Fibroblast of lung (primary cell): Measurements from ENCODE around the gene ARHGAP45. TPM values are rescaled to one million over a fixed set of nuclear protein-coding genes. Genes with fewer than 3 reads are reported as not detected.

Source experiments
- DNase-seq, 2 donors: peaks; one replicate each; pipeline versions ENCODE4 v3.0.0 to v3.0.0-alpha.2; 2010; ENCODE audit warnings: low read depth in 2 of 2
- H2AFZ ChIP-seq: 2 replicates; pipeline ENCODE4 v1.5.1; 2012; ENCODE audit warnings: low read length, control low read depth, inconsistent platforms
- H3K27ac ChIP-seq: 2 replicates; pipeline ENCODE4 v1.5.1; 2011; ENCODE audit warnings: low read length, control low read depth; ENCODE audit not compliant: insufficient read depth
- H3K27me3 ChIP-seq: 2 replicates; pipeline ENCODE4 v1.5.1; 2011; ENCODE audit warnings: mild to moderate bottlenecking, low read length; ENCODE audit not compliant: control insufficient read depth, insufficient read depth
- H3K36me3 ChIP-seq: 2 replicates; pipeline ENCODE4 v1.5.1; 2011; ENCODE audit warnings: low read length; ENCODE audit not compliant: control insufficient read depth, insufficient read depth
- H3K4me1 ChIP-seq: 2 replicates; pipeline ENCODE4 v1.5.1; 2011; ENCODE audit warnings: low read length; ENCODE audit not compliant: control insufficient read depth, insufficient read depth; ENCODE audit errors: extremely low read depth
- H3K4me2 ChIP-seq: 2 replicates; pipeline ENCODE4 v1.5.1; 2011; ENCODE audit warnings: low read length, control low read depth; ENCODE audit not compliant: insufficient read depth; ENCODE audit errors: extremely low read depth
- H3K4me3 ChIP-seq, 4 experiments: fragments of 200-600 bp in 1 of 4; sonication (generic) in 1 of 4; replicated peaks in 1 of 4; 2 replicates each; pipeline ENCODE4 v1.5.1; 2011 to 2016; ENCODE audit warnings: low read length in 4 of 4, low read depth in 3 of 4, mild to moderate bottlenecking in 3 of 4, control low read depth in 2 of 4, inconsistent platforms in 1 of 4, mixed read lengths in 1 of 4; ENCODE audit not compliant: insufficient read depth in 1 of 4; ENCODE audit errors: control extremely low read depth in 1 of 4
- H3K79me2 ChIP-seq: 2 replicates; pipeline ENCODE4 v1.5.1; 2012; ENCODE audit warnings: mild to moderate bottlenecking, low read length, inconsistent platforms; ENCODE audit not compliant: control insufficient read depth, insufficient read depth
- H3K9ac ChIP-seq: 2 replicates; pipeline ENCODE4 v1.5.1; 2011; ENCODE audit warnings: mild to moderate bottlenecking, low read length, control low read depth; ENCODE audit not compliant: insufficient read depth
- H3K9me3 ChIP-seq: 2 replicates; pipeline ENCODE4 v1.5.1; 2012; ENCODE audit warnings: low read depth, low read length; ENCODE audit not compliant: control insufficient read depth, insufficient read depth
- H4K20me1 ChIP-seq: 2 replicates; pipeline ENCODE4 v1.5.1; 2011; ENCODE audit warnings: low read length; ENCODE audit not compliant: control insufficient read depth, insufficient read depth; ENCODE audit errors: extremely low read depth
- CTCF ChIP-seq, 2 donors: IDR thresholded peaks in 1 of 2; conservative IDR thresholded peaks in 1 of 2; 1 replicate in 1 of 2; 2 replicates in 1 of 2; pipeline ENCODE4 v1.5.1; 2011 to 2012; ENCODE audit warnings: low read length in 2 of 2, control low read depth in 1 of 2, inconsistent platforms in 1 of 2, low read depth in 1 of 2, mild to moderate bottlenecking in 1 of 2
- EZH2 ChIP-seq: IDR thresholded peaks from 2 replicates; pipeline ENCODE4 v1.5.1; 2012; ENCODE audit warnings: low read length, control low read depth, mild to moderate bottlenecking; ENCODE audit errors: missing control alignments
- polyA plus RNA-seq, 2 donors: library from polyadenylated mRNA; depleted of rRNA in 1 of 2; stranded (reverse) in 1 of 2; unstranded in 1 of 2; fragments of >200 nt; gene quantifications; 2 replicates each; pipeline ENCODE4 v1.2.1, GENCODE V29; 2011 to 2012; ENCODE audit warnings: missing spikeins in 1 of 2
- total RNA-seq: library from RNA; depleted of rRNA; stranded (reverse); fragments of >200 nt; gene quantifications from 2 replicates; pipeline ENCODE4 v1.2.1, GENCODE V29; 2014

Gene ARHGAP45
- total and polyA plus RNA-seq, 2 donors (not counting 1 experiment from before 2014, with no cell fraction given) = 0.42 to 1.8 TPM

- no peaks in the 10 kb centered on the region for H3K27me3 ChIP-seq
- DNase-seq = no peak
- no peaks in the 10 kb centered on the region for H3K79me2 ChIP-seq
- H3K36me3 ChIP-seq = peaks cover 14% of the 10 kb centered on the region
- no peaks in the 10 kb centered on the region for H4K20me1 ChIP-seq
- no peak overlapping the region for H3K4me3 ChIP-seq
- H3K9me3 ChIP-seq = no peaks in the 10 kb centered on the region
- H3K9ac ChIP-seq = no peak overlapping the region
- TF ChIP-seq CTCF (conservative IDR thresholded peaks at IDR 0.05 in 1 of 2, IDR thresholded peaks at IDR 0.05 in 1 of 2; ENCODE audit: low read depth in 1 of 2, low read length in 2 of 2) (no peak), EZH2 (no peak)
- H3K4me1 ChIP-seq = no peaks in the 10 kb centered on the region
- H3K27ac ChIP-seq = no peak overlapping the region
- H3K4me2 ChIP-seq = no peak overlapping the region
- no peak overlapping the region for H2AFZ ChIP-seq
These were observed 18.9 kb downstream of the ARHGAP45 start for GRCh38 chr19:1085676-1086442.

- H4K20me1 ChIP-seq = no peaks in the 10 kb centered on the region
- no peak for TF ChIP-seq EZH2
- no peak for TF ChIP-seq CTCF (conservative IDR thresholded peaks at IDR 0.05 in 1 of 2, IDR thresholded peaks at IDR 0.05 in 1 of 2; ENCODE audit: low read depth in 1 of 2, low read length in 2 of 2)
- no peaks in the 10 kb centered on the region for H3K79me2 ChIP-seq
- no peak overlapping the region for H3K27ac ChIP-seq
- H3K4me3 ChIP-seq = no peak overlapping the region
- no peak overlapping the region for H3K9ac ChIP-seq
- H3K27me3 ChIP-seq = no peaks in the 10 kb centered on the region
- no peaks in the 10 kb centered on the region for H3K4me1 ChIP-seq
- DNase-seq = no peak
- H3K36me3 ChIP-seq = peaks cover 19% of the 10 kb centered on the region
- H2AFZ ChIP-seq = no peak overlapping the region
- H3K9me3 ChIP-seq = no peaks in the 10 kb centered on the region
- H3K4me2 ChIP-seq = no peak overlapping the region
These were observed 19.6 kb downstream of the ARHGAP45 start for GRCh38 chr19:1086613-1087012.

- Histone ChIP-seq H3K4me1 (no peaks in the 10 kb centered on the region), H4K20me1 (no peaks in the 10 kb centered on the region), H3K9me3 (no peaks in the 10 kb centered on the region), H3K9ac (no peak overlapping the region), H3K4me3 (no peak overlapping the region), H3K27ac (no peak overlapping the region), H3K27me3 (no peaks in the 10 kb centered on the region), H2AFZ (no peak overlapping the region), H3K79me2 (peaks cover 4% of the 10 kb centered on the region), H3K4me2 (no peak overlapping the region), H3K36me3 (peaks cover 24% of the 10 kb centered on the region)
- DNase-seq = no peak
- TF ChIP-seq CTCF (conservative IDR thresholded peaks at IDR 0.05 in 1 of 2, IDR thresholded peaks at IDR 0.05 in 1 of 2; ENCODE audit: low read depth in 1 of 2, low read length in 2 of 2) (no peak), EZH2 (no peak)
These were observed 20.9 kb downstream of the ARHGAP45 start for GRCh38 chr19:1087813-1088415.
